ENCODE data around the gene OR13C2. TPM values are rescaled to one million over a fixed set of nuclear protein-coding genes. Genes with fewer than 3 reads are reported as not detected.
A peak's percentile ranks its signal among the peaks of the same experiment; 100 is the strongest.
"Not testable (repeated sequence)": the region's sequence is repeated elsewhere in the genome, so short reads cannot be mapped to it uniquely, and the experiment has no call there.

Gene OR13C2
- not detected in 2 replicates for total RNA-seq (2014; rRNA removed; shearing (Covaris generic))

GRCh38 chr9:104605527-104605926, at the start of gene OR13C2:
TSS of gene OR13C2 (minus strand) at chr9:104605627. CDS start at chr9:104605627, 0 bp downstream.
- DNase-seq (ENCODE audit: low spot score): not testable (repeated sequence)

- DNase-seq (ENCODE audit: low spot score): no peak
Measured at GRCh38 chr9:104635456-104635855, 30.0 kb upstream of the OR13C2 start.

GRCh38 chr9:104633976-104634520, 28.6 kb upstream of the OR13C2 start:
- no peak for DNase-seq (ENCODE audit: low spot score)

- not testable (repeated sequence) for DNase-seq (ENCODE audit: low spot score)
Measured at GRCh38 chr9:104625964-104626363, 20.5 kb upstream of the OR13C2 start.

- no peak for DNase-seq (ENCODE audit: low spot score)
Measured at GRCh38 chr9:104618104-104618503, 12.7 kb upstream of the OR13C2 start, which contains the start of gene OR13C9. TSS of gene OR13C9 (minus strand) at chr9:104618204. CDS start at chr9:104618204, 0 bp downstream.

- DNase-seq (ENCODE audit: low spot score): no peak
Measured at GRCh38 chr9:104617418-104617817, 12.0 kb upstream of the OR13C2 start.

GRCh38 chr9:104611213-104611612, 5.8 kb upstream of the OR13C2 start:
- no peak for DNase-seq (ENCODE audit: low spot score)

- DNase-seq (ENCODE audit: low spot score): peak; percentile 5
Measured at GRCh38 chr9:104608336-104608735, 2.9 kb upstream of the OR13C2 start.

- DNase-seq (ENCODE audit: low spot score): no peak
Measured at GRCh38 chr9:104606152-104606551, 725 bp upstream of the OR13C2 start.

- no peak for DNase-seq (ENCODE audit: low spot score)
Measured at GRCh38 chr9:104604801-104605200, 626 bp downstream of the OR13C2 start.

- DNase-seq (ENCODE audit: low spot score): not testable (repeated sequence)
Measured at GRCh38 chr9:104599313-104599712, 6.1 kb downstream of the OR13C2 start, which contains the start of gene OR13C5. TSS of gene OR13C5 (minus strand) at chr9:104599413. CDS start at chr9:104599413, 0 bp downstream.

- not testable (repeated sequence) for DNase-seq (ENCODE audit: low spot score)
Measured at GRCh38 chr9:104598749-104599148, 6.7 kb downstream of the OR13C2 start.

GRCh38 chr9:104589626-104590025, 15.8 kb downstream of the OR13C2 start:
- DNase-seq (ENCODE audit: low spot score): no peak

GRCh38 chr9:104586496-104587180, 18.8 kb downstream of the OR13C2 start:
- peak; percentile 48 for DNase-seq (ENCODE audit: low spot score)

GRCh38 chr9:104580562-104580961, 24.9 kb downstream of the OR13C2 start:
- DNase-seq (ENCODE audit: low spot score): no peak

- DNase-seq (ENCODE audit: low spot score): no peak
Measured at GRCh38 chr9:104577263-104577662, 28.2 kb downstream of the OR13C2 start.

GRCh38 chr9:104575456-104575855, 30.0 kb downstream of the OR13C2 start:
- no peak for DNase-seq (ENCODE audit: low spot score)

GRCh38 chr9:104572612-104573011, 32.8 kb downstream of the OR13C2 start:
- DNase-seq (ENCODE audit: low spot score): no peak

- no peak for DNase-seq (ENCODE audit: low spot score)
Measured at GRCh38 chr9:104568868-104569267, 36.6 kb downstream of the OR13C2 start, which contains the start of gene OR13C8. TSS of gene OR13C8 (plus strand) at chr9:104569168. CDS start at chr9:104569168, 0 bp downstream.

- no peak for DNase-seq (ENCODE audit: low spot score)
Measured at GRCh38 chr9:104564358-104564757, 41.1 kb downstream of the OR13C2 start.

- no peak for DNase-seq (ENCODE audit: low spot score)
Measured at GRCh38 chr9:104556830-104557634, 48.4 kb downstream of the OR13C2 start.

- DNase-seq (ENCODE audit: low spot score): no peak
Measured at GRCh38 chr9:104555521-104555920, 49.9 kb downstream of the OR13C2 start.

Data from H4 (cell line).